NCI-H524 treated with DMSO at 0.1 percent for 48 hours (cell line): Measurements from ENCODE around the gene GSN.
"Not testable (repeated sequence)": the region's sequence is repeated elsewhere in the genome, so short reads cannot be mapped to it uniquely, and the experiment has no call there.

Source experiments
- DNase-seq: peaks from one replicate; lab custom pipeline; 2025; lab: John Stamatoyannopoulos, UW

The GSN gene

GRCh38 chr9:121288673-121289025 lies 20.7 kb downstream of the GSN start:
- DNase-seq = no peak

DNA sequence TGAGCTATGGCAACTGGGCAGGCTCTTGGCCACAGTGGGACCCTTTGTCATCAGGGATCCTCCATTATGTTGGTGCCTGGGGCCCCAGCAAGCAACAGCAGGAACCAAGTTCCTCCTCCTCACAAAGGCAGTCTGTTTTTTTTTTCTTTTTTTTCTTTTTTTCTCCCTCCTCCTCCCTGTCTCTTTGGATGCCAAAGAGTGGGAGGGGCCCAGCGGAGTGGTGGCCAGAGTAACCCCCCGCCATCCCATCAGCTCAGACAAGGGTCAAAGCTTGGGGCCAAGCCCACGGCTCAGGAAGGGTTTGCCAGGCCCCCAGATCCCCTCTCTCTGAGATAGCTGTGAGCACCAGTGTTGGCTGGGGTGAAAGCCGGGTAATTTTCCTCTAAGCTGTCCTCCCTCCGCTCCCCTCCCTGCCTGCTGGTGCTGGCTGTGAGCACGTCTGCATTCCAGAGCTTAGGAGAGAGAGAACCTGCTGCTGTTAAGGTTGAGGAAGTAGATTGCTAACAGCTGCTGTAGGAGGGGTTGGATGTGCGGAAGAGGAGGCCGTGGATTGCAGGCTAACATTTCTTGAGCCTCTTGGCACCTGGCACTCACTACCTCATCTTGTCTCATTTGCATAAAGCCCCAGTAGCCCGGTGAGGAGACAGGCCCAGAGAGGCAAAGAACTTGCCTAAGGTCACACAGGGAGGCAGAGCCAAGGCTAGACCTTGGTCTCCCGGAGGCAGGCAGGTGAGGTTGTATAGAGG lies 21.2 kb downstream of the GSN start:
- peak; percentile 41 for DNase-seq

GRCh38 chr9:121289772-121290370 lies 21.9 kb downstream of the GSN start:
- no peak for DNase-seq

GRCh38 chr9:121291536-121291935 lies 23.6 kb downstream of the GSN start:
- not testable (repeated sequence) for DNase-seq

DNA sequence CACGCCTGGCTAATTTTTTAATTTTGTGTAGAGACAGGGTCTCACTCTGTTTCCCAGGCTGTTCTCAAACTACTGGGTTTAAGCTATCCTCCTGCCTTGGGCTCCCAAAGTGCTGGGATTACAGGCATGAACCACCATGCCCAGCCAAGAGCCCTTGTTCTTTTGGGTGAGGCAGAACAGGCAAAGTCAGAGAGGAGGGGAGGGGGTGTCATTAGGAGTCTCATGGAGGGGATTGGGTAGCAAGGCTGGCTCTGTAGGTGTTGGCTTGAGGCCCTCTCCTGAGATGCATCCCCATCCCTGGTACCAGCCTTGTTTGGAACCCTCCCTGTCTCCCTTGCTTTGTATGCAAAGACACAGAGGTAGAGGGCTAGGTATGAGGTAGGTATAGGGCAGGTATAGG lies 24.1 kb downstream of the GSN start:
- no peak for DNase-seq

DNA sequence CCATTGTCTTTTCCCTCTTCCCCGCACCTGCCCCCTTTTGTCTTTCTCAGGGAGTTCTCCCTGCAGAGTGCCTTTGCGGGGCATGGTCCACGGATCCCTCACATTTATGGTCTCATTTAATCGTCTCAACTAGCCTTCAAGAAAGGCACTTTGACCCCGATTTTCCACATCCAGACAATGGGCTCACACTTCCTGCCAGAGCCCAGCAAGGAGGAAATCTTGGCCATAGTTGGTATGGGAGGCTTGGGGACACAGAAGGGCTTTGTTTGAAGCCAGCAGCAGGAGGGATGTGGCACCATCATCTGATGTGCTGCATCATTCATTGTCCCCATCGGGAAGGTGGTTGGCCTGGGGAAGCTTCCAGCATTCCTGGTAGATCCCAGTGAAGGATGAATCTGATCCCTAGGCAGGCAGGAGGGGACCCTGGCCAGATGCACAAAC lies 24.9 kb downstream of the GSN start:
- no peak for DNase-seq

DNA sequence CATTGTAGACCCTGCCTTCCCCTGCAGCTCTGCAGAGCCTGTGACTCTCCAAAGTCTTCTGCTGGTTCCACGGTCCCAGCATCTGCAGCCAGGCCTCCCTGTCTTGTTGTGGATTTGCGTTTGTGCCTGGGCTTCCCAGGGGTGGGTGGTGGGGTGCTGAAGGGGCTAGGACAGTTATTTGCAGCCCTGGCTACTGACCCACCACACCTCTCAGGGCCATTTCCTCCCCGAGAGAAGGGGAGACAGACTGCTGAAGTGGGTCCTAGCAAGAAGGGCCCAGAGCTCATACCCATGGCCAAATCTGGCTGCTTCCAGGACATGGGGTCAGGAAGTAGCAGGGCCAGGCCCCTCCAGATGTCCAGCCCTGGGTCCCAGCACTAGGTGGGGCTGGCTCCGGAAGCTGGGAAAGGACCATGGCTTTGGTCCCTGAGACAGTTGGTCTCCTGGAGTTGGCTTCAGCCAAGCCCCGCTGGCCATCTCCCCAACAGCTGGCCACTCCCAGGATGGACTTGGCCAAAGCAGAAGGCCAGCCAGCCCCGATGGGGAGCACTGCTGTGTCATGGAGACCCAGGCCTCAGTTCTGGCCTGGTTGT lies 26.3 kb downstream of the GSN start:
- no peak for DNase-seq

DNA sequence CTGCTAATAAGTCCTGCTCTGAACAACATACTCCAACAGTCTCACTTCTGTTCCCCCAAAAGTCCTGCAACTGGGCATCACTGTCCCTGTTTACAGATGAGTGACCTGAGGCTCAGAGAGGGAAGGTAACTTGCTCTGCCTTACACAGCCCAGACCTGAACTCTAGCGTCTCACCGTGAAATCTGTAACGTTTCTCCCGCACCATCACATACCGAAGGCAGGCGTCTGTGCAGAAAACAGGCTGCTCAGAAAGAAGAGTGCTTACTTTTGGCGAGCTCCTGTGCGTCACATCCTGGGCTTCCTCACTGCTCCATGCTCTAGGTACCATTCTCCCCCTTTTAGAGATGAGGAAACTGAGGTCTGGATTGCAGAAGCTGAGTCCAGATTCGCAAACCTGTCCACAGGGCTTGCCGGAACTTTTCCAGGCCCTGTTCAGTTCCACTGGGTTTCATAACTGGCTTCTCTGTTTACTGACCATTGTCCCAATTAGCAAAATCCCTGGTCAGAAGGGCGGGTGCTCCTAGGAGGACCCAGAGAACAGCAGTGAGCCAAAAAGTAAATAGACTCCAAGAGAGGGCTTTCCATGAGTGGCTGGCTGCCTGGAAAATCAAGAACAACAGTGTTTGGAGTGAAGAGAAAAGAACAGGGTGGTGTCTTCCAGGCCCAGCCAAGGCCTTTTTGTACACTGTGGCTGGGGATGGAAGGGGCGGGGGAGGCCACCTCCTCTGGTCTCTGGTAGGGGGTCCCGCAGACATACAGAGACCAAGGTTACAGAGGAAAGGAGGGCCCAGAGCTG lies 27.1 kb downstream of the GSN start:
- no peak for DNase-seq

GRCh38 chr9:121295662-121296191 lies 27.8 kb downstream of the GSN start:
- DNase-seq = no peak

- no peak for DNase-seq
Observed at GRCh38 chr9:121296213-121297127, 28.5 kb downstream of the GSN start.

GRCh38 chr9:121297389-121297788 lies 29.4 kb downstream of the GSN start:
- no peak for DNase-seq

DNA sequence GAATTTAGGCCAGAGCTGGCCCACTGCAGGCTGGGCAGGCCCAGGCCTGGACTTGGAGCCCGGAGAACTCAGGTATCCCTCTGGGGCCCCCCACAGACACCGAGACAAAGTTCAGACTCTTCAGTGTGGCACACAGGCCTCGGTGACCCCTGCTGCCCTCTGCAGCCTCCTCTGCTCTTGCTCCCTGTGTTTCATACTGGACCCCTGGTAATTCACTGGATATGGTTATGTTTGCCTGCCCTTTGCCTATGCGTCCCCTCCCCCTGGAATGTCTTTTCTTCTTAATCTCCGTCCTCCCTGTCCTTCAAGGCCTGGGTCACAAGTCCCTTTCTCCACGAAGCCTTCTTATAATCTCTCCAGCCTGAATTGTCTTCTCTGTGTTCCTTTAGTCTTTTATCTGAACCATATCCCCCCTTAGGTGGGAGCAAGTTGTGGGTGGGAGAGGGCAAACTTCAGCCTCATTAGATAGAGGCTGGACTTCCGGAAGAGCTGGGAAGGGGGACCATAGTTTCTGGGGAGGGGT lies 30.1 kb downstream of the GSN start:
- DNase-seq = no peak

DNA sequence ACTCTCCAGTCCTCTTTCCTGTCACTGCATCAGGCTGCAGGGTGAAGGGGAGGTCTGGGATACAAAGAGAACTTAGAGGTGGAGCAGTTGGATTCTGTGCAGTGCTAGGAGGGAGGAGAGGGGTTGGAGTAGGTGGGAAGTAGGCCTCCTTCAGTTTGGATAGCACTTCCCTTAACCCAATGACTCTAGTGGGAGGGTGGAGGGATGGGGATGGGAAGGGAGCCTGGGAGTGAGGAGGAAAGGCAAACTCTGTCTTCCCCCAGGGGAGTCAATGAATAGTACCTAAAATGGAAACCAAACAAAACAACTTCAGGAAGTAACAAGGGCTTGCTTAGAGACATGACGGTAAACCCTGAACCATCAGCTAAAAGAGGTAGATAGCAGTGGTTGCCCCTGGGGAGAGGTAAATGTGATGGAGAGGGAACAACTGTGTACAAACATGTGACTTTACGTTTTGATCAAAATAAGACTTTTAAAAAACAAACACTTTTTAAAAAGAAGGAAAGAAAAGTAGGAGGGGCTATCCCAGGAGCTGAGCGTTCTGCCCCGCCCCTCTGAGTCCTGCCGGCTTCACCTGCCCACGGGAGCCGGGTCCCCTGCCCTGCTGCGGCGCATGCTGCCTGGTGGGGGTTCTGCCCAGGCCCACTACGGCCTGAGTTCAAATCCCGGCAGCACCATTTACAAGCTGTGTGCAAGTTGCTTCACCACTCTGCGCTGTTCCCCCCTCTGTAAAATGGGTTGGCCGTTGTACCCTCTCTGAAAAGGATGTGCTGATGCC lies 30.9 kb downstream of the GSN start:
- DNase-seq = no peak

GRCh38 chr9:121299467-121300282 lies 31.7 kb downstream of the GSN start:
- DNase-seq = no peak

GRCh38 chr9:121300283-121301119 lies 32.5 kb downstream of the GSN start:
- no peak for DNase-seq

GRCh38 chr9:121301881-121302286 lies 33.9 kb downstream of the GSN start:
- DNase-seq = no peak

DNA sequence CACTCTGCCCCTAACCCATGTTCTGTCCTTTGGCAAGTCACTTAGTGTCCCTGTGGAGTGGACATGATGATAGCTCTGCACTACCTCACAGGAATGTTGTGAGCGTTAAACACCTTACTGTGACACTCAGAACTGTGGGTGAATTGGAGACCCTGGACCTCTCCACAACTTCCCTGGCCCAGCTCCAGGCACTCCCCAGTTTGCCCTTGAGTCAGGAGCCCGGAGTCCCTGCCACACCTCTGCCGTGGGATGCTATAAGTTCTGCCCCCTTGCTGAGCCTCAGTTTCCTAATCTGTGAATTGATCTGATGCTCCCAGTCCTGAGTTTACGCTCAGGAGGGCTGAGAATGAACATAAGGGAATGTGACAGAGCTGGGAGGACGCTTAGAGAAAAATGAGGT lies 34.4 kb downstream of the GSN start:
- no peak for DNase-seq

DNA sequence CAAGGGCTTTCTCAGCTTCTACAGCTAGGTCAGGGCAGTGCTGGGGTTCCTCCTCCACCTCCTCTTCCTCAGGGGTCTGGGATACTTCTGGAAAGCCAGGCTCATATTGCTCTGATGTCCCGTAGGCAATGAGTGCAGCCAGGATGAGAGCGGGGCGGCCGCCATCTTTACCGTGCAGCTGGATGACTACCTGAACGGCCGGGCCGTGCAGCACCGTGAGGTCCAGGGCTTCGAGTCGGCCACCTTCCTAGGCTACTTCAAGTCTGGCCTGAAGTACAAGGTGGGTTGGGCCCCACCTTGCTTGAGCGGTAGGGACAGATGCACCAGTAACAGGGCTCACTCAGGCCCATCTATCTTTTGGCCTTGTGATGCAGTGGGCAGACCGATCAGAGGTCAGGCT lies 34.8 kb downstream of the GSN start:
- no peak for DNase-seq
